Motor neuron (in vitro differentiated cells): ENCODE results near the gene SPAG17. TPM values are rescaled to one million over a fixed set of nuclear protein-coding genes. Genes with fewer than 3 reads are reported as not detected.

Source experiments
- ATAC-seq, 8 experiments: fragments of 200-7000 bp; cut with Tn5 transposase; replicated peaks in 6 of 8; 2 replicates each; pipeline ENCODE4 v1.8.0; 2021; ENCODE audit warnings: mild to moderate bottlenecking in 8 of 8, moderate library complexity in 8 of 8
- H3K27ac ChIP-seq, 2 donors: fragments of 250-450 bp; sonication (Bioruptor Pico); 2 replicates each; pipeline ENCODE4 v1.9.0; 2021; ENCODE audit warnings: antibody characterized with exemption in 2 of 2, mild to moderate bottlenecking in 2 of 2, moderate library complexity in 1 of 2
- H3K4me1 ChIP-seq, 2 donors: fragments of 250-450 bp; sonication (Bioruptor Pico); replicated peaks in 1 of 2; 2 replicates each; pipeline ENCODE4 v1.6.1; 2021; ENCODE audit warnings: antibody characterized with exemption in 2 of 2, mild to moderate bottlenecking in 2 of 2, moderate library complexity in 1 of 2
- H3K4me3 ChIP-seq, 5 donors: fragments of 250-450 bp; sonication (Bioruptor Pico); 2 replicates each; pipeline ENCODE4 v1.9.0; 2021; ENCODE audit warnings: antibody characterized with exemption in 5 of 5, mild to moderate bottlenecking in 5 of 5, moderate library complexity in 4 of 5
- WGBS, 10 experiments: fragments of 450-650 bp; shearing (Covaris generic); methylation state at CpG; one replicate each; pipeline ENCODE4 v1.0.0; 2022; 5-methylcytosine and 5-hydroxymethylcytosine counted together
- in situ Hi-C, 9 experiments: fragments of 400-800 bp; cut with MboI; loops; one replicate each; pipeline ENCODE4 v1.15.0; 2021; ENCODE audit warnings: low sequenced_read_pairs in 9 of 9, low pct_unique_long_range_greater_than_20kb in 2 of 9; ENCODE audit not compliant: unreplicated experiment in 9 of 9
- total RNA-seq, 8 experiments: library from RNA; unstranded; fragments of 300-600 nt; gene quantifications; 2 replicates each; pipeline versions ENCODE4 v1.2.3 to v1.2.4, GENCODE V29; 2022

SPAG17 gene
- total RNA-seq, 8 experiments from 2014 or later: 1.5 to 236 (median 8.6) TPM

GRCh38 chr1:117971777-117972176, 213.3 kb downstream of the SPAG17 start:
- no peak for ATAC-seq

DNA sequence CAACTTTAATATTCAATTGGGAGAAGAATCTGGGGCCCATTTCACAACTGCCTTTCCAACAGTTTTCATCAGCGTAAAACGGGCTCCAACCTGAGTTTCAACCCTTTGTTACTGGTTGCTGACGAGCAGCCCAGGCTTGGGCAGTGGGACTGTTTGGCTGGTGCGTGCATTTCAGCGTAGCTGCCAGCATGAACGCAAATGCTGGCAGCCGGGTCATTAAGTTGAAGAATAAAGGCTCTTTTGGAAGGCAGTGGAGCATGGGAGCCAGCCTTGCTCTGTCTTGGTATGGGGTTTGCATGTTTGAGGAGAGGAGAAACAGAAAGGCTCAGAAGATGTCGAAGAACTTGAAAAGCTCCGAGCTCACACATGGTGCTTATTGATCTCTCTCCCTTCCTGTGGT, 214.8 kb downstream of the SPAG17 start:
- WGBS, 10 experiments: 22 to 84% (median 51%) methylated on average over 1 to 9 of the region's 9 CpGs; no CpG with 5 or more reads in 1 of the 10 experiments
- in situ Hi-C loops: no loop called here
- H3K27ac ChIP-seq: no peak overlapping the region
- peak in 5 of 8 experiments; percentile 47 to 82 (median 65) for ATAC-seq
- H3K4me3 ChIP-seq: no peak overlapping the region
- H3K4me1 ChIP-seq: peaks cover 0 to 10% of the 10 kb centered on the region in 2 donors

More at GRCh38 chr1:117971777-117972176, 213.3 kb downstream of the SPAG17 start:
- in situ Hi-C loops: no loop called here
- Histone ChIP-seq H3K4me3 (no peak overlapping the region), H3K4me1 (peaks cover 0 to 12% of the 10 kb centered on the region in 2 donors), H3K27ac (no peak overlapping the region)

GRCh38 chr1:117967881-117968280, 217.1 kb downstream of the SPAG17 start:
- Histone ChIP-seq H3K4me1 (peaks cover 0 to 10% of the 10 kb centered on the region in 2 donors), H3K27ac (no peak overlapping the region), H3K4me3 (no peak overlapping the region)
- ATAC-seq: peak in 4 of 8 experiments; percentile 43 to 80 (median 73)
- WGBS, 10 experiments: 0 to 67% (median 0%) methylated on average over 1 of the region's 1 CpG; no CpG with 5 or more reads in 3 of the 10 experiments
- in situ Hi-C loops: no loop called here

DNA sequence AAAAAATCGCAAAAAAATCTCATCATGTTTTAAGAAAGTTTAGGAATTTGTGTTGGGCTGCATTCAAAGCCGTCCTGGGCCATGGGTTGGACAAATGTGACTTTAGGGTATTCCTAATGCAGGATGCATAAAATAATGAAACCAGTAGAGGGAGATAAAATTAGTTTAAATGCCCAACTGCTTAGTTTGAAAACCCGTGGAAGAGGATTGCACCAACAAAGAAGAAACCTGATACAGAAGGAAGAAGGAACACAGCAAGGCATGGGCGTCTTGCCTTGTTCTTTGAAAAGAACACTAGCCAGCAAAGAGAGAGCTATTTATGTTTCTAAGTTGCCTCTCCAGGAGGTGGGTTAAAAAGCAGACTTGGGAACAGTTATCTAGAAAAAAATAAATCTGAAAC, 217.6 kb downstream of the SPAG17 start:
- in situ Hi-C loops: no loop called here
- 28 to 73% (median 53%) methylated on average over 4 of the region's 4 CpGs; no CpG with 5 or more reads in 1 of the 10 experiments for WGBS, 10 experiments
- H3K27ac ChIP-seq: no peak overlapping the region
- peak in 3 of 8 experiments; percentile 70 to 78 (median 71) for ATAC-seq
- H3K4me1 ChIP-seq: peaks cover 0 to 10% of the 10 kb centered on the region in 2 donors
- no peak overlapping the region for H3K4me3 ChIP-seq

DNA sequence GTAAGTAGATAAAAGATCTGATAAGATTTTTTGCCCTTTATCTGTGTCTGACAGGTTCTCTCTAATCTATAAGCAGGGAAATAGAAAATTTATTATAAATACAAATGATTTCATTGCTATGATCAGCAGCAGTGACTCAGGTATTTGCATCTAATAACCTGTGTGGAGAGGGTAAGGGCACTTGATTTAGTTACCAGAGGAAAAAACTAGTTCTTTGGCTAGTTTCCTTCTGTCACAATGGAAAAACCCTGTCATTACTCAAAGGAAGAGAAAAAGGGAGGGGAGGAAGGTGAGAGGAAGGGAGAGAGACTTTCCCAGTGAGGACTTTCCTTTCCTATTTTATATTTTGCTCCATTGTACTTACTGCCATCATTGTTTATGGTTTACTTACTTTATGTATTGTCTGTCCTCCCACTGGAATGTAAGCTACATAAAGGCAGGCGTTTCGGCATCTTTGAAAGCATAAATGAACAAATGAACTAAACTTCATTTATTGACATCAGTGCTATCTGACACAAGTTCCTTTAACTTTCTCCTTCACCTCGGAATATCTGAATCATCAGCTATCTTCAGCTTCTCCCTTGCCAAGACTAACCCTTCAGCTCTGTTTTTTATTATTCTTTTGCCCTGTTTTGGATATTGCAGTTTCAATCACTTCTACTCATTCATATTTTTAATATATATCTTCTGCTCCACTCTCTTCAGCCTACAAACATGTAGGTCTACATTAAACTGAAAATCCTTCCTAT, 220.6 kb downstream of the SPAG17 start:
- no peak overlapping the region for H3K4me3 ChIP-seq
- no peak for ATAC-seq
- H3K27ac ChIP-seq: no peak overlapping the region
- no peaks in the 10 kb centered on the region for H3K4me1 ChIP-seq
- in situ Hi-C loops: no loop called here
- 65 to 100% (median 90%) methylated on average over 2 to 3 of the region's 3 CpGs for whole genome bisulfite sequencing, 10 experiments

DNA sequence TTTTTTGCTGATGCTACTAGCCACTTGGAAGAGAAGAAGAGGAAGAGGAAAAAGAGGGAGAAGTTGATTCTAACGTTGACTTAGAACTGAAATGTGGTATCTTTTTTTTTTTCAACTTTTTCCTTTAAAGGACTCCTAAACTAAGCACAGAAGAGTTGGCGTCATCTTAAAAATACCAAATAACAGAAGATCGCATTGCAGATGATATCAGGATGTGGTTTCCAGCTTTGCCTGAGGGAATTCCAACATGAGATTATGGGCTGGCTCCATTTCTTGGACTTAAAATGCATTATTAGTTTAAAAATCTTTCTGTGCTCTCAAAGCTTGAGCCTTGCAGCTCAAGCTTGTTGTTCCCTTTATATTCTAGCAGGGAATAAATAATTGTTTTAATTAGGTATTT, 225.7 kb downstream of the SPAG17 start:
- 42 to 100% (median 87%) methylated on average over 2 to 3 of the region's 3 CpGs for WGBS, 10 experiments
- Histone ChIP-seq H3K27ac (no peak overlapping the region), H3K4me1 (no peaks in the 10 kb centered on the region), H3K4me3 (no peak overlapping the region)
- in situ Hi-C loops: no loop called here
- peak in 1 of 8 experiments; percentile 23 for ATAC-seq

DNA sequence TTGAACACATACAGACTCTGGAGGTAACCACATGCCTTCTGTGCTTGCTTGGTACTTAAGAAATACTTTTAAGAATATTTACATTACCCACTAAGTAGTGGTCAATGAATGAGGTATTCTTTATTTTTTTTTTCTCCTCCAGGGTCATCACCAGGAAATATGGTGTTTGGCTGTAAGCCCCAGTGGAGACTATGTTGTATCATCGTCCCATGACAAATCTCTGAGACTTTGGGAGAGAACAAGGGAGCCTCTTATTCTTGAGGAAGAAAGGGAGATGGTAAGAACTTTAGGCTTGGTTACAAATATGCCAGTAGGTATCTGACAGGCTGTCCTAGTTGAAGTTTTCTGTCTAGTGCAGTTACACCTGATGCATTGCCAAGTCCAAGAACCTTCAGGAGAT, 232.6 kb downstream of the SPAG17 start:
- ATAC-seq: no peak
- in situ Hi-C loops: no loop called here
- 91 to 100% (median 100%) methylated on average over 1 of the region's 1 CpG; no CpG with 5 or more reads in 5 of the 10 experiments for WGBS, 10 experiments
- Histone ChIP-seq H3K27ac (no peak overlapping the region), H3K4me3 (no peak overlapping the region), H3K4me1 (no peaks in the 10 kb centered on the region)

DNA sequence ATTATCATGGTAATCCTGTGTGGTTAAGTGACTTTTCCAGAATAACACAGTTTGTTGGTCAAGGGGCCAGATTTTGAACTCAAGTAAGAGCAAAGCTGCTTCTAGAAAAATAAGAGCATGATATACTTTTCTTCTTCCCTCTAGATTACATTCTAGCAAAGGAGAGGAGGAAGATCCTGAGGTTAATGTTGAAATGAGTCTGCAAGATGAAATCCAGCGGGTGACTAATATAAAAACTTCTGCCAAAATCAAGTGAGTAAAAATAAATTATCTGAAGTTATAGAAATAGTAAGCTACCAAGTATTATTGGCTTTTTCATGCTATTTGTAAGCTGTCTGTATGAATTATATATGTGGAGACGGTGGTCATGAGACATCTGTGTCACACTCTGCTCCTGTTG, 242.7 kb downstream of the SPAG17 start:
- no peak for ATAC-seq
- no peak overlapping the region for H3K27ac ChIP-seq
- in situ Hi-C loops: no loop called here
- no peaks in the 10 kb centered on the region for H3K4me1 ChIP-seq
- no peak overlapping the region for H3K4me3 ChIP-seq
- WGBS, 10 experiments: 86 to 100% (median 100%) methylated on average over 1 to 2 of the region's 2 CpGs; no CpG with 5 or more reads in 1 of the 10 experiments

DNA sequence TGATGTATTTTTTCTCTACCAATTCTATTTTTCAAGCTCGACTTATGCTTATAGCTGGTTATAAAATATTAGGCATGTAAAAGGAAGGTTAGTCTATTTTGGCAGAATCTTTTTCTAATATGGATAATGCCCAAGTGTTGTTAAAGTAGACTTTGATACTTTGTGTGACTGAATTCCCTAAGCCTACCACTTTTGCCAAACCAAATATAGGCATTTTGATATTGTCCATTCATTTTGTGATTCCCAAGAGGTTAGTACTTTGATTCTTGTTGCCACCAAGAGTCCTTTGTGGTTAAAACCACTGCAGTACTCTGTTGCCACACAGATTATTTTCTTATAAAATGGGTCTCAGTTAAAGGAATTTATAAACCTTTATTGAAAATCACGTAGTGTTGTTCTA, 251.3 kb downstream of the SPAG17 start:
- no peak overlapping the region for H3K27ac ChIP-seq
- ATAC-seq: no peak
- in situ Hi-C loops: no loop called here
- WGBS, 10 experiments: 63 to 100% (median 94%) methylated on average over 1 to 2 of the region's 2 CpGs; no CpG with 5 or more reads in 1 of the 10 experiments
- H3K4me3 ChIP-seq: no peak overlapping the region
- peaks cover 9 to 14% of the 10 kb centered on the region in 2 donors for H3K4me1 ChIP-seq

- in situ Hi-C loops: no loop called here
- H3K4me1 ChIP-seq: peaks cover 14 to 21% of the 10 kb centered on the region in 2 donors
- WGBS, 10 experiments: 84 to 100% (median 100%) methylated on average over 2 to 4 of the region's 4 CpGs; no CpG with 5 or more reads in 2 of the 10 experiments
- ATAC-seq: no peak
- H3K4me3 ChIP-seq: no peak overlapping the region
- no peak overlapping the region for H3K27ac ChIP-seq
Measured at GRCh38 chr1:117932576-117932975, 252.5 kb downstream of the SPAG17 start.

DNA sequence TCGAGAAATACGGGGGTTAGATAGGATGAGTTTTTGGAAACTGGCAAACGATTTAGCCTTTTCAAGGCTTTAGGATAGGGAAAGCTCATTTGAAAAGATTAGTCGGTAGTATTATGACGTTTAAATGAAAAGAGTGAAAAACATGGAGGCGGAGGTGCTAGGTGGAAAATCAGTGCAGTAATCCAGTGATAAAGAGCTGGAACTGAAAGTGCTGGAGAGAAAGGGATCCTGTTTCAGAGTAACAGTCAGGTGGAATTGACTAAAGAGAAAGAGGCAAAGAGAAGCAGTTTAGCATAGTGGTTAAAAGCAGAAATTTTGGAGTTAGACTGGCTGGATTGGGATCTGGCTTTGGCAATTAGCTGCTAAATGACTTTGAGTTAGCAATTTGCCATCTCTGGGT, 254.5 kb downstream of the SPAG17 start:
- whole genome bisulfite sequencing, 10 experiments: 0 to 10% (median 1%) methylated on average over 3 to 6 of the region's 6 CpGs
- Histone ChIP-seq H3K4me3 (peak overlapping the region; percentile 69 to 93 (median 84)), H3K4me1 (peaks cover 14 to 28% of the 10 kb centered on the region in 2 donors), H3K27ac (peak overlapping the region; percentile 51 to 81)
- no peak for ATAC-seq
- in situ Hi-C loops: no loop called here

DNA sequence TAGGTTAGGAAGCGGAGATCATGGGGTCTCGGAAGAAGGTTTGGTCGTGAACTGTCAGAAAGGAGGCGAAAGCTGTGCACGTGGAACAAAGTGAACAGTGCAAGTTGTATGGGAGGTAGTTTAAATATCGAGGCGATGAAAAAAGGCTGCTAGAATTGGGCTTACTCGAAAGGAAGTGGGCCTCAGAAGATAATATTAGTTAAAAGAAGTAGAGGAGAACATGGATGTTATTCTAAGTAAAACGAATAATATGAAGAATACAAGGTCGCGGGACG, 254.9 kb downstream of the SPAG17 start:
- in situ Hi-C loops: no loop called here

GRCh38 chr1:117929343-117930172, 255.5 kb downstream of the SPAG17 start, which contains the start of the genes GDAP2 and WDR3:
TSS of gene GDAP2 (minus strand) at chr1:117929621. CDS start at chr1:117920357, 9,264 bp downstream.
TSS of gene WDR3 (plus strand) at chr1:117929739. CDS start at chr1:117933320, 3,581 bp downstream.
- Histone ChIP-seq H3K27ac (peak within 1 kb of the TSS; percentile 74 to 85), H3K4me1 (peaks cover 14 to 28% of the 10 kb centered on the region in 2 donors), H3K4me3 (peak within 1 kb of the TSS; percentile 69 to 93 (median 84))
- in situ Hi-C loops: no loop called here
- peak; percentile 84 to 95 (median 93) for ATAC-seq
- 0 to 2% (median 0%) methylated on average over 1 to 31 of the region's 64 CpGs; no CpG with 5 or more reads in 2 of the 10 experiments for WGBS, 10 experiments

More for the DNA sequence above, 254.9 kb downstream of the SPAG17 start:
- Histone ChIP-seq H3K27ac (peak overlapping the region; percentile 51 to 81), H3K4me3 (peak overlapping the region; percentile 69 to 93 (median 84)), H3K4me1 (peaks cover 14 to 28% of the 10 kb centered on the region in 2 donors)
- ATAC-seq: peak in 2 of 8 experiments; percentile 0
- WGBS, 10 experiments: 0 to 2% (median 0%) methylated on average over 8 to 12 of the region's 12 CpGs
